ENCODE results near the gene PLAC1. TPM values are rescaled to one million over a fixed set of nuclear protein-coding genes. Genes with fewer than 3 reads are reported as not detected.

Gene PLAC1
- total RNA-seq, 1 donor from 2014 or later: 0.72 TPM

DNA sequence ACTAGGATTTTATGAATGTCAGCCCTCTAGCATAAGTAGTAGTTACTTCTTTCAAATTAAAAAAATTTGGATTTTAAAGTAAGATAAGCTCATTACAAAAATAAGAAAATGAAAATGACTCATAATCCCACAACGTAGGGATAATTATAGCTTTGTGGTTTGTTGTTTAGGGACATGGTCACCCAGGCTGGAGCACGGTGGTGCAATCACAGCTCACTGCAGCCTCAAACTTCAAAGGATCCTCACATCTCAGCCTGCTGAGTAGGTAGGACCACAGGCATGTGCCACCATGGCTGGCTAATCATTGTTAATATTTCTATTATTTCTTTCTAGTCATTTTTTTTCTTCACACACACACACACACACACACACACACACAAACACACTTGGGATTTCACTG is 57.6 kb downstream of the PLAC1 start:
- TF ChIP-seq, protein P1, sequence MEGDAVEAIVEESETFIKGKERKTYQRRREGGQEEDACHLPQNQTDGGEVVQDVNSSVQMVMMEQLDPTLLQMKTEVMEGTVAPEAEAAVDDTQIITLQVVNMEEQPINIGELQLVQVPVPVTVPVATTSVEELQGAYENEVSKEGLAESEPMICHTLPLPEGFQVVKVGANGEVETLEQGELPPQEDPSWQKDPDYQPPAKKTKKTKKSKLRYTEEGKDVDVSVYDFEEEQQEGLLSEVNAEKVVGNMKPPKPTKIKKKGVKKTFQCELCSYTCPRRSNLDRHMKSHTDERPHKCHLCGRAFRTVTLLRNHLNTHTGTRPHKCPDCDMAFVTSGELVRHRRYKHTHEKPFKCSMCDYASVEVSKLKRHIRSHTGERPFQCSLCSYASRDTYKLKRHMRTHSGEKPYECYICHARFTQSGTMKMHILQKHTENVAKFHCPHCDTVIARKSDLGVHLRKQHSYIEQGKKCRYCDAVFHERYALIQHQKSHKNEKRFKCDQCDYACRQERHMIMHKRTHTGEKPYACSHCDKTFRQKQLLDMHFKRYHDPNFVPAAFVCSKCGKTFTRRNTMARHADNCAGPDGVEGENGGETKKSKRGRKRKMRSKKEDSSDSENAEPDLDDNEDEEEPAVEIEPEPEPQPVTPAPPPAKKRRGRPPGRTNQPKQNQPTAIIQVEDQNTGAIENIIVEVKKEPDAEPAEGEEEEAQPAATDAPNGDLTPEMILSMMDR (IDR thresholded peaks at IDR 0.05; ENCODE audit: unreplicated experiment): no peak
- Mint-ChIP-seq H3K27ac (ENCODE audit: unreplicated experiment) (no peak overlapping the region), H3K36me3 (ENCODE audit: low read depth, unreplicated experiment) (no peaks in the 10 kb centered on the region), H3K4me1 (ENCODE audit: unreplicated experiment) (no peaks in the 10 kb centered on the region), H3K4me3 (ENCODE audit: unreplicated experiment) (no peak overlapping the region), H3K27me3 (ENCODE audit: unreplicated experiment) (no peaks in the 10 kb centered on the region), H3K9me3 (ENCODE audit: unreplicated experiment) (no peaks in the 10 kb centered on the region)
- DNase-seq (ENCODE audit: low spot score): no peak

DNA sequence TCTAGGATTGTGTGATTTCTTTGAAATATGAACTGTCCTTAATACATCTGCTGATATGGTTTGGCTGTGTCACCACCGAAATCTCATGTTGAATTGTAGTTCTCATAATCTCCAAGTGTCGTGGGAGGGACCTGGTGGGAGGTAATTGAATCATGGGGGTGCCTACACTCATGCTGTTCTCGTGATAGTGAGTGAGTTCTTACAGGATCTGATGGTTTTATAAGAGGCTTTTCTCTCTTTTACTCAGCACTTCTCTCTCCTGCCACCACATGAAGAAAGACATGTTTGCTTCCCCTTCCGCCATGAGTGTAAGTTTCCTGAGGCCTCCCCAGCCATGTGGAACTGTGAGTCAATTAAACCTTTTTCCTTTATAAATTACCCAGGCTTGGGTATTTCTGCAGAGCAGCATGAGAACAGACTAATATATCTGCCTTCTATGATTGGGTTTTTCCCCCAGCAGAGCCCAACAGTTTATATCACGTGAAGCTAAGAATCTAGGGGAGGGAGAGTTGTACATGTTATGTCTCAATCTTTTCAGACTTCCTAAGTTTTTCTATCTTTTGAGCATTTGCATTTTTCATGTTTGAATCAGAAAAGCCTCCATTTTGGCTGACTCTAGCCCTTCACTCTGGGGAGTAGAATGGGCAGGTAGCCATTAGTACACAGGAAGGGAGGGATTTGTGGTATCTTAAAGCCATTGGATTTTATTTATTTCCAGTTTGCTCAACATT is 58.9 kb downstream of the PLAC1 start:
- Mint-ChIP-seq H3K36me3 (ENCODE audit: low read depth, unreplicated experiment) (no peaks in the 10 kb centered on the region), H3K4me1 (ENCODE audit: unreplicated experiment) (peaks cover 8% of the 10 kb centered on the region), H3K4me3 (ENCODE audit: unreplicated experiment) (no peak overlapping the region), H3K9me3 (ENCODE audit: unreplicated experiment) (no peaks in the 10 kb centered on the region), H3K27me3 (ENCODE audit: unreplicated experiment) (no peaks in the 10 kb centered on the region), H3K27ac (ENCODE audit: unreplicated experiment) (no peak overlapping the region)
- no peak for DNase-seq (ENCODE audit: low spot score)
- TF ChIP-seq, protein P1 (IDR thresholded peaks at IDR 0.05; ENCODE audit: unreplicated experiment): no peak

DNA sequence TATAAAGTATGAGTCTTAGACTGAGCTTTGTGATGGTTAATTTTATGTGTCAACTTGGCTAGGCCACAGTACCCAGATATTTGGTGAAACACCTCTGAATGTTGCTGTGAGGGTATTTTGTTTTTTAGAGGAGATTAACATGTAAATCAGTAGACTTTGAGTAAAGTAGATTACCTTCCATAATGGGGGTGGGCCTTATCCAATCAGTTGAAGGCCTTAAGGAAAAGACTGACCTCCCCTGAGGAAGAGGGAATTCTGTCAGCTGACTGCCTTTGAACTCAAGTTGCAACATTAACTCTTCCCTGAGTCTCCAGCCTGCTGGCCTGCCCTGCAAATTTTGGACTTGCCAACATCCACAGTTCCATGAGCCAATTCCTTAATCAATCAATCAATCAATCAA is 66.0 kb downstream of the PLAC1 start:
- no peak overlapping the region for H3K27ac Mint-ChIP-seq (ENCODE audit: unreplicated experiment)
- no peaks in the 10 kb centered on the region for H3K36me3 Mint-ChIP-seq (ENCODE audit: low read depth, unreplicated experiment)
- peaks cover 14% of the 10 kb centered on the region for H3K4me1 Mint-ChIP-seq (ENCODE audit: unreplicated experiment)
- TF ChIP-seq, protein P1 (IDR thresholded peaks at IDR 0.05; ENCODE audit: unreplicated experiment): no peak
- no peak for DNase-seq (ENCODE audit: low spot score)
- H3K27me3 Mint-ChIP-seq (ENCODE audit: unreplicated experiment): no peaks in the 10 kb centered on the region
- no peak overlapping the region for H3K4me3 Mint-ChIP-seq (ENCODE audit: unreplicated experiment)
- no peaks in the 10 kb centered on the region for H3K9me3 Mint-ChIP-seq (ENCODE audit: unreplicated experiment)

DNA sequence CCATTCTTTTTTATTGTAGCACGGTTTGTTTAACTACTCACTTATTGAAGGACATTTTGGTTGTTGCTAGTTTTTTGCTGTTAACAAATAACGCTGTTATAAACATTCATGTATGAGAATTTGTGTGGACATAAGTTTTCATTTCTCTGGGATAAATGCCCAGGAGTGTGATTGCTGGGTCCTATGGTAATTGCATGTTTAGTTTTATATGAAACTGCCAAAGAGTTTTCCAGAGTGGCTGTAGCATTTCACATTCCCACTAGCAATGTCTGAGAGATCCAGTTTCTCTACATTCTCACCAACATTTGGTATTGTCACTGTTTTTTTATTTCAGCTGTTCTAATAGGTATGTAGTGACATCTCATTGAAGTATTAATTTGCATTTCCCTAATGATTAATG is 66.8 kb downstream of the PLAC1 start:
- no peak overlapping the region for H3K4me3 Mint-ChIP-seq (ENCODE audit: unreplicated experiment)
- H3K4me1 Mint-ChIP-seq (ENCODE audit: unreplicated experiment): peaks cover 14% of the 10 kb centered on the region
- TF ChIP-seq, protein P1 (IDR thresholded peaks at IDR 0.05; ENCODE audit: unreplicated experiment): no peak
- H3K9me3 Mint-ChIP-seq (ENCODE audit: unreplicated experiment): no peaks in the 10 kb centered on the region
- H3K27me3 Mint-ChIP-seq (ENCODE audit: unreplicated experiment): no peaks in the 10 kb centered on the region
- DNase-seq (ENCODE audit: low spot score): no peak
- H3K27ac Mint-ChIP-seq (ENCODE audit: unreplicated experiment): no peak overlapping the region
- no peaks in the 10 kb centered on the region for H3K36me3 Mint-ChIP-seq (ENCODE audit: low read depth, unreplicated experiment)

DNA sequence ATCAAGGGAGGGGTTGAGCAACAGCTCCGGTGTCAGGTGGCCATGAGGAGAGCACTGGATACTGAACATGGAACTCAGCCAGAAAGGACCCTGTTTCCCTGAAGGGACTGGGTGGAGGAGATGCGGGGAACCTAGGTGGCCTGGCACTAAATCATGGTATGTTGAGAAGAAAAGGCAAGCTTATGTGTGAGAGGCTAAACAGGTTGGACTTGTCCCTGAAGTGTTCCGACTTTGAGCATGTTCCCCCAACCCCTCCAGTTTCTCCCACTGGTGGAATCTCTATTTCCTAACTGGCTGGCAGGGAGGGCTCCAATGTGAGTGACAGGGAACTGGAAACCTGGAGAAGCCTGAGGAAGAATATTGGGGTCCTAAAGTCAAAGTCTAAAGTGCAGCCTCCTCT is 69.5 kb downstream of the PLAC1 start:
- Mint-ChIP-seq H3K27ac (ENCODE audit: unreplicated experiment) (no peak overlapping the region), H3K4me1 (ENCODE audit: unreplicated experiment) (peaks cover under 1% of the 10 kb centered on the region), H3K36me3 (ENCODE audit: low read depth, unreplicated experiment) (no peaks in the 10 kb centered on the region), H3K4me3 (ENCODE audit: unreplicated experiment) (no peak overlapping the region), H3K27me3 (ENCODE audit: unreplicated experiment) (no peaks in the 10 kb centered on the region), H3K9me3 (ENCODE audit: unreplicated experiment) (no peaks in the 10 kb centered on the region)
- TF ChIP-seq, protein P1 (IDR thresholded peaks at IDR 0.05; ENCODE audit: unreplicated experiment): no peak
- DNase-seq (ENCODE audit: low spot score): no peak
